ENCODE results near the gene CTDSP1. TPM values are rescaled to one million over a fixed set of nuclear protein-coding genes. Genes with fewer than 3 reads are reported as not detected.
A peak's percentile ranks its signal among the peaks of the same experiment; 100 is the strongest.

The CTDSP1 gene
- total and polyA plus RNA-seq, 2 experiments from 2014 or later = 53.1 to 124 TPM

GRCh38 chr2:218395090-218395444, 4.6 kb upstream of the CTDSP1 start:
- TF ChIP-seq EZH2phosphoT487 (IDR thresholded peaks at IDR 0.05; ENCODE audit: low read depth, severe bottlenecking, unreplicated experiment) (no peak), EZH2 (IDR thresholded peaks at IDR 0.05; ENCODE audit: borderline replicate concordance) (no peak), CTCF (IDR thresholded peaks at IDR 0.05; ENCODE audit: poor library complexity) (no peak)
- no peak overlapping the region for H3K4me3 ChIP-seq
- H3K79me2 ChIP-seq = peaks cover 16% of the 10 kb centered on the region
- peak overlapping the region; percentile 100 for H3K27ac ChIP-seq
- WGBS (ENCODE audit: low lambda C conversion rate, missing lambda C conversion rate) = 85% methylated on average over 6 of the region's 6 CpGs
- no peak for DNase-seq (ENCODE audit: low spot score)
- H4K20me1 ChIP-seq (ENCODE audit: insufficient read depth, poor library complexity, severe bottlenecking) = no peaks in the 10 kb centered on the region
- peaks cover 7% of the 10 kb centered on the region for H3K4me1 ChIP-seq (ENCODE audit: insufficient read depth)
- no peaks in the 10 kb centered on the region for H3K9me3 ChIP-seq (ENCODE audit: low read depth)
- H2AFZ ChIP-seq = no peak overlapping the region
- no peaks in the 10 kb centered on the region for H3K36me3 ChIP-seq (replicated peaks; ENCODE audit: insufficient read depth, low read depth)
- H3K4me2 ChIP-seq = peak overlapping the region; percentile 88
- H3K27me3 ChIP-seq = no peaks in the 10 kb centered on the region
- H3K9me2 ChIP-seq (replicated peaks; ENCODE audit: insufficient read depth) = no peaks in the 10 kb centered on the region

GRCh38 chr2:218395456-218395825, 4.2 kb upstream of the CTDSP1 start:
- peaks cover 19% of the 10 kb centered on the region for H3K79me2 ChIP-seq
- H3K4me3 ChIP-seq = no peak overlapping the region
- peak overlapping the region; percentile 88 for H3K4me2 ChIP-seq
- H3K27me3 ChIP-seq = no peaks in the 10 kb centered on the region
- H3K9me2 ChIP-seq (replicated peaks; ENCODE audit: insufficient read depth) = no peaks in the 10 kb centered on the region
- H3K27ac ChIP-seq = peak overlapping the region; percentile 100
- WGBS (ENCODE audit: low lambda C conversion rate, missing lambda C conversion rate) = 26% methylated on average over 16 of the region's 16 CpGs
- H2AFZ ChIP-seq = peak overlapping the region; percentile 58
- no peaks in the 10 kb centered on the region for H3K36me3 ChIP-seq (replicated peaks; ENCODE audit: insufficient read depth, low read depth)
- DNase-seq (ENCODE audit: low spot score) = no peak
- TF ChIP-seq EZH2phosphoT487 (IDR thresholded peaks at IDR 0.05; ENCODE audit: low read depth, severe bottlenecking, unreplicated experiment) (no peak), EZH2 (IDR thresholded peaks at IDR 0.05; ENCODE audit: borderline replicate concordance) (no peak), CTCF (IDR thresholded peaks at IDR 0.05; ENCODE audit: poor library complexity) (no peak)
- no peaks in the 10 kb centered on the region for H4K20me1 ChIP-seq (ENCODE audit: insufficient read depth, poor library complexity, severe bottlenecking)
- H3K9me3 ChIP-seq (ENCODE audit: low read depth) = no peaks in the 10 kb centered on the region
- peaks cover 7% of the 10 kb centered on the region for H3K4me1 ChIP-seq (ENCODE audit: insufficient read depth)

DNA sequence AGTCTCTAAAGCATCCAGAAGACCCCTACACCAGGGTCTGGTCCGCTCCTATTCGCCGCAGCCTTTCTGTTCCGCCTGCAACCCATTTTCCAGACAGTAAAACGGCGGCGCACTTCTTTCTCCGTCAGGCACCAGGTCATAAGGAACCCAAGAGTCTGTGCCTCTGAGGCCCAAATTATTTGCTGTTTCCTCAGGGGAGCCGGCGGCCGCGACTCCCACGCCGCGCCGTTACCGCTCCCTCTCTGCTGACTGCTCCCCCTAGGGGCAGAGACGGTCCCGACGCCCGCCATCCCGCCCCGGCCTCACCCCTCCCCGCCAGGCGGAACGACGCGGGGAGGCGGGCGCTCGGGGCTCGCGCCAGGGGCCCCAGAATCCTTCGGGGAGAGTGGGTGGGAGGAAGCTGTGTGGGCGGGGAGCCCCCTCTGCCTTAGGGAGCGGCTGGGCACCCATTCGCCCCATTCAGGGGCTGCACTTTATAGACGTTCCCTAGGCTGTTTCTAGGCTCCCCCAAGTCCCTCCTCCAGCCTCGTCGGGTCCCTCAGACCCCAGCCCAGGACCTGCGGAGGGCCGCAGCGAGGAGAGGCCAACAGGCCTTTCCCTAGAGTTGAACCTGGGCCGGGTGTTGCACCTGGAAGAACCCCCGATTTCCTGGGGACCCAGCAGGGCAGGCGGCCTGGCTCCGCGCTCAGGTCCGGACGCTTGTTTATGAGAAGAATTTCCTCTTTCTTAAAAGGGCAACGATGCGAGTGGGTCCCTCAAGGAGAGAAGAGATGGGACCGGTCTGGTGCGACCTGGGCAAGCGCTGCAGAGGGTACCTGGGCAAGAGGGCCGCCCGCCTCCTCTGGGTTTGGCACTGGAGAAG, 3.6 kb upstream of the CTDSP1 start:
- peaks cover 8% of the 10 kb centered on the region for H3K4me1 ChIP-seq (ENCODE audit: insufficient read depth)
- H3K9me2 ChIP-seq (replicated peaks; ENCODE audit: insufficient read depth) = no peaks in the 10 kb centered on the region
- TF ChIP-seq EZH2phosphoT487 (IDR thresholded peaks at IDR 0.05; ENCODE audit: low read depth, severe bottlenecking, unreplicated experiment) = no peak
- no peak for TF ChIP-seq EZH2 (IDR thresholded peaks at IDR 0.05; ENCODE audit: borderline replicate concordance)
- peak; percentile 99 for TF ChIP-seq CTCF (IDR thresholded peaks at IDR 0.05; ENCODE audit: poor library complexity)
- DNase-seq (ENCODE audit: low spot score) = peak; percentile 98
- peaks cover 26% of the 10 kb centered on the region for H3K79me2 ChIP-seq
- peak overlapping the region; percentile 58 for H2AFZ ChIP-seq
- WGBS (ENCODE audit: low lambda C conversion rate, missing lambda C conversion rate) = under 1% methylated on average over 41 of the region's 57 CpGs
- H4K20me1 ChIP-seq (ENCODE audit: insufficient read depth, poor library complexity, severe bottlenecking) = peaks cover 1% of the 10 kb centered on the region
- no peaks in the 10 kb centered on the region for H3K36me3 ChIP-seq (replicated peaks; ENCODE audit: insufficient read depth, low read depth)
- H3K4me3 ChIP-seq = peak overlapping the region; percentile 94
- H3K27ac ChIP-seq = peak overlapping the region; percentile 100
- no peaks in the 10 kb centered on the region for H3K27me3 ChIP-seq
- H3K9me3 ChIP-seq (ENCODE audit: low read depth) = no peaks in the 10 kb centered on the region
- H3K4me2 ChIP-seq = peak overlapping the region; percentile 88

Data from hepatocyte (in vitro differentiated cells).